ENCODE results near the gene WRAP73.

- TF ChIP-seq, protein P1, sequence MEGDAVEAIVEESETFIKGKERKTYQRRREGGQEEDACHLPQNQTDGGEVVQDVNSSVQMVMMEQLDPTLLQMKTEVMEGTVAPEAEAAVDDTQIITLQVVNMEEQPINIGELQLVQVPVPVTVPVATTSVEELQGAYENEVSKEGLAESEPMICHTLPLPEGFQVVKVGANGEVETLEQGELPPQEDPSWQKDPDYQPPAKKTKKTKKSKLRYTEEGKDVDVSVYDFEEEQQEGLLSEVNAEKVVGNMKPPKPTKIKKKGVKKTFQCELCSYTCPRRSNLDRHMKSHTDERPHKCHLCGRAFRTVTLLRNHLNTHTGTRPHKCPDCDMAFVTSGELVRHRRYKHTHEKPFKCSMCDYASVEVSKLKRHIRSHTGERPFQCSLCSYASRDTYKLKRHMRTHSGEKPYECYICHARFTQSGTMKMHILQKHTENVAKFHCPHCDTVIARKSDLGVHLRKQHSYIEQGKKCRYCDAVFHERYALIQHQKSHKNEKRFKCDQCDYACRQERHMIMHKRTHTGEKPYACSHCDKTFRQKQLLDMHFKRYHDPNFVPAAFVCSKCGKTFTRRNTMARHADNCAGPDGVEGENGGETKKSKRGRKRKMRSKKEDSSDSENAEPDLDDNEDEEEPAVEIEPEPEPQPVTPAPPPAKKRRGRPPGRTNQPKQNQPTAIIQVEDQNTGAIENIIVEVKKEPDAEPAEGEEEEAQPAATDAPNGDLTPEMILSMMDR (IDR thresholded peaks at IDR 0.05): no peak
- TF ChIP-seq EP300 (IDR thresholded peaks at IDR 0.05): no peak
These were observed 59.7 kb downstream of the WRAP73 start for GRCh38 chr1:3590139-3590763.

Data from stomach (tissue), 4 donors.